ENCODE measurements around the gene ZC3H12D.
"Not testable (repeated sequence)": the region's sequence is repeated elsewhere in the genome, so short reads cannot be mapped to it uniquely, and the experiment has no call there.

ZC3H12D gene

GRCh38 chr6:149483334-149483725 is 1.5 kb downstream of the ZC3H12D start:
- FAIRE-seq: no peak

DNA sequence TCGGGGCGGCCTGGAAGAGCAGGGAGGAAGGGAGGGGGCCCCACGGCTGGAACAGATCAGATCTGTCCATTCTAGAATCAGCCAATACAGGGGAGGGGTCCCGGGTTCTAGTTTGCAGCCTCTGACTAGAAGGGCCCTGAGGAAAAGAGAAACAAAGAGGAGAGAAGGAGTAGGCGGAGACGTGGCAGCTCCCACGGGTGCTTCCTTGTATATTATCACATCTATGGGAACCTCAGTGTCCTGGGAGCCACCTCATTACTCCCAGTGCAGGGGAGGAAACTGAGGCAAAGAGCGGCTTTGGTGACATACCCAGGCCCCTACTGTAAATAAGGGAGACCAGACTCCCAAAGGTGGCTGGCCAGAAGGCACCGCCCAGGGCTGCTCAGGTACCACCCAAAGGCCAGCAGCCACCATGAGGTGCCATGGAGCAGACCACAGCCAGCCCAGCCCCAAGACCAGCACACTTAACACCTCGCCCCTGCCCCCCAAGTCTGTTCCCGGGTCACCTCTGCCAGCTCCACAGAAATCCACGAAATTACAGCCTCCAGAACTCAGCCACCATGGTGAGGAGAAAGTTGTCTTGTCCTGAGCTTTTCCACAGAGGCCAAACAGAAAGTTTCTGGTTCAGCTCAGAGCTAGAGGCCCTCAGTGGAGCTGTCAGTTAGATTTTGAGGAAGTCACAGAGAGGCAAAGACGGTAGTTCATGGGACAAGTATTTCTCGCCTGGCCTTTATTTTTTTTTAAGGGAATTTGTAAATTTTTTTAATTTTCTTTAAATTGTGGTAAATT is 2.1 kb downstream of the ZC3H12D start:
- no peak for FAIRE-seq

- FAIRE-seq: no peak
These were observed 4.1 kb downstream of the ZC3H12D start for GRCh38 chr6:149480502-149481280.

- FAIRE-seq: no peak
These were observed 6.0 kb downstream of the ZC3H12D start for GRCh38 chr6:149478631-149479314.

GRCh38 chr6:149477544-149477943 is 7.3 kb downstream of the ZC3H12D start:
- FAIRE-seq: no peak

DNA sequence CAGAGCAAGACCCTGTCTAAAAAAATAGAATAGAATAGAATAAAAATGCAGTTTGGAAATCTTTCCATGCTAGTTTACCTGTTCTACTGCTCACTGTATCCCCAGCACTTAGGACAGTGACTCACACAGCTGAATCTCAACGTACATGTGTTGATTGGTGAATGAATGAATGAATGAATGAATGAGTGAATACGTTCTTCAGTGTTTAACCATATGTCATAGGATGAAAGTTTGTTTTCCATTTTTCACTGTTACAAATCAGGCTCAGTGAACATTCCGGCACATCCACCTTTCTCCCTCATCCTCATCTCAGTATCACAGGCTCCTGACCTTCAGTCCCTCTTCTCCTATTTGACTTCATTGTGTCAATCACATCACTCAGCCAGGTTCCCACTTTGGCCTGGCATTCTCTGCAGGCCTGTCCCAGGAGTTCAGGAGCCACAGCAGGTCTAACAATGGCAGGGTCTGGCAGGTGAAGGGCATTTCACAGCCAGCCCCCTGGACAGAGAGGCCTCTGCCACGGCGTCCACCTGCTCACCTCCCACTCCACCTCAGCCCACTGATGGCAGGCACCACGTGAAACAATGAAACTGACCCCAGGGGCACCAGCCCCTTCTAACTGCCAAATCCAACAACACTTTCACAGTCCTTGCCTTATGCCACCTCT is 7.9 kb downstream of the ZC3H12D start:
- no peak for FAIRE-seq

DNA sequence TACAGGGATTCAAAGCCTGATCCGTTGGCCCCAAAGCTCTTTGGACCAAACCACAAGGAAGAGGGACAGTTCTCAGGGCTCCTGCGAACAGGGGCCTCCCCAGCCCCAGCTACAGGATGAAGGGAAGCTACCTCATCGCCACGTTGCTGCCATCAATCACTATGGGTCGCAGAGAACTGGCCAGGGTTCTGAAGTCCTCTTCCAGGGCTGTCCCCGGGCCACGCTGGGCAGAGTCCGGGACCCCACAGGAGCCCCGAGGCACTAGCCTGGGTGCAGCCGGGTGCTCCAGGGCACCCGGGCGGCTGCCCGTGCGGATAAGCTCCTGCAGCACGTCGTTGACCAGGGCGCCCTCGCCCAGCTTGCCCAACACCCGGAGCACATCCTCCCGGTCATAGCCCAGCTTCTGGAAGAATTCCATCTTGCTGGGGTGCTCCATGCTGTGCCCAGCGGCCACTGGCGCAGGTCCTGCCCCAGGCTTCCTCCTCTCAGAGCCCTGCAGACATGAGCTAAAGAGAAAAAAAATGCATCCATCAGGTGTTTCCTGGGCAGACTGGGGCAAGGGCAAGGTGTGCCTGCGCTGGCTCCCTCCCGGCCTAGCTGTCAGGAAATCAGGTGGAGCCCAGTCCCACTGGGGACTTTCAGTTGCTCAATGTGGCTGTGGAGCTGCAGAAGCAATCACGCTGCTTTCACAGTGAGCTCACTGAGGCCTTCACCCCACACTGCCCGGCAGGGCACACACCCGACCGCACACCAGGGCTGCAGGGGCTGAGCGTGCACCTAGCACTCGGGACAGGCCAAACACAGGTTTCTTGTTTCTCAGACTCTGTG is 10.5 kb downstream of the ZC3H12D start:
- no peak for FAIRE-seq

DNA sequence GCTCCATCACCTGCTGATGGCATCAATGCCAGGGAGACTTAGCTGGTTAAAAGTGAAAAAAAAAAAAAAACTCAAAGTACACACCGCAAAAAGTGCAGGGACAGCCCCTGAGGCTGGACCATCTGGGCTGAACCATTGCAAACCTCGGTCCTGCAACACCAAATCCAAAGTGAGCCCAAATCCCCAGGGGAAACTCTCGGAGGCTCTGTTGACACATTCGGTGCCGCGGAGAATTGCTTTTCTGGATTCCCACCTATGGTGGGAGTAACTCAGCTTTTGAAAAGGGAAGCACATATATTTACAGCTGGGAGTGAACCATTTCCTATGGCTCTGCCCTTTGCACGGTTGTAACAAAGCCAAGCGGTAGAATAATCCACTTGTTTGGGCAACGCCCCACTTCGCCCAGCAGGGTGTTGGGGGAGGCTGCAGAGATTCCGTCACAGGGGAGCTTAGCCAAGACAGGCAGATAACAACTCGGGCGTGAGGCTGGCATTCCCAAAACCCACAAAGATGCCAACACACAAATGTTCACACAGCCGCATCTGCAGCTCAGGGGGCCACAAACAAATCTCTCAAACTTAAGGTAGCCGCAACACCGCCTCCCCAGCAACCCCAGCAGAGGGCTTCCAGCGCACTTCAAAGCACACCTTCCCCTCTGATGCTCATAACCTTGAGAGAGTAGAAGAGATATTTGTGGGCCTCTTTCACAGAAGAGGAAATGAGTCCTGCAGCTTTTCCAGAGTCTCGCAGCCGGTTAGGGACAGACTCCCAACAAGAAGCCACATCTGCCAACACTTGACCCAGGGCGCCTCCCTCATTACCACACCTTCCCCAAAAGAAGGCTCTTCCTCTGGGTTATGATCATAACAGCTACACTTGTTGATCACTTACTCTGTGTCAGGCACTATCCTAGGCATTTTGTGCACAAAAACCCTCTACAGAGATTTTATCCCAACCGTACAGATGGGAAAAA is 11.4 kb downstream of the ZC3H12D start:
- no peak for FAIRE-seq

DNA sequence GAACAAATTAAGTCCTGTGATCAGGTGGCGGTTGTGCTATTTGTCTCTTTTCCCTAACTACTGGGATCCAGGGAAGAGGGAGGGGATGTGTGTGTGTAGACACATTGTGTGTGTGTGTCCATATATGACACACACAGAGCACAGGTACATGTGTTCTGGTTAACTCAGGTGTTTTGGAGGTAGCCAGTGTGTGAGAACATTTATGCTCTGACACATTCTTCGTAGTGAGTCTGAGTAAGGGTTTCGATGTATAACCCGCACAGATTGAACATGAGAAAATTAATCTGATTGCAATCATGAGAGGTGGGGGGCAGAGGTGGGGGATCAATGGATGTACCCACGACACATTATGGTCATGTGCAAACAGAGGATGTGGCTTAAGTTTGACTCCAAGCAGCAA is 12.6 kb downstream of the ZC3H12D start:
- FAIRE-seq: no peak

DNA sequence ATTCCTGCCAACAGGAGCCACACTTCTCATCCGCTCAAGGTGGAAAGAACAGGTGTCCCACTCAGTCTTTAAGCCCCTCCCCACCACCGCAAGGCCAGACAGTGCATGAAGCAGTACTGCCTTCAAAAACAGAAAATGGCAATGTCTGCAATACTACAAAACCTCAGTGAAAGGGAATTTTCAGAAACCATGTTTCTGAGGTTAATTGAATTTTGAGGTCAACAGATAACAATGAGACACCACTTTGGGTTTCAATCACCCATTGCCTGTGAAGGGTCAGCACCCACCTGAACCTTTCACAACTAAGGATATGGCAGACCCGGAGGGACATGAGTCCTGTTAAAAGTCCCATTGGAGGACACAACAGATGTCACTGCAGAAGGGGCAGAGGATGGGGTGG is 13.0 kb downstream of the ZC3H12D start:
- FAIRE-seq: no peak

DNA sequence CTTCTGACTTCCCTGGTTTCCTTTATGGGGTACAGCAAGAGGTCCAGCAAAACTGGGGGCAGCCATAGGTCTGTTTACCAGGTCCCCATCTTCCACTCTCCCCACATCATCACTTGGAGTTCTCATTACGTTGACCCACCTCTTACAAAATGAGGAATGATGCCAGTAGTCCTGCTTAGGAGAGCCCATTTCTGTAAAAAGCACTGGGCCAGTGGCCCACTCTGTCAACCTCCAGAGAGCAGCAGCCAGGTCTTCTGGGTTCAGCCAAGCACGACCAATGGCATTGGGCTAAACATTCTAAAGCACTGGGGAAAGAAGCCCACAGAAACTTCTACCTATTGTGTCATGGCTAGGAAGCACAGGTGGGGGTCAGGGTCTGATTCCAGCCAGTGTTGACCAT is 13.9 kb downstream of the ZC3H12D start:
- no peak for FAIRE-seq

DNA sequence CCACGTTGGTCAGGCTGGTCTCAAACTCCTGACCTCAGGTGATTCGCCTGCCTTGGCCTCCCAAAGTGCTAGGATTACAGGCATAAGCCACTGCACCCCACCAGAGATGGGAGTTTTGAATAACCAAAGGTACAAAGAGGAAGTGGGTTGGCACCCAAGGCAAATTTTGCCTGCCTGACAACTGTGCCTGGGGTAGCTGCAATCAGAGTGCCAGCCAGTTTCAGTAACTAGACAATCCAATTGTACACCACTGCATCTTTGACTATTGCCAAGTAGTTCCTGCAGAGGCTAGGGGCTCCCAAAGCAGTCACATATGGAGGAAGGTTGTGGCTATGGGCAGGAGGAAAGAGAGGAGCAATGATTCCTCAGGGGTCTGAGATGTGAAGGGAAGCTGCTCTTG is 16.6 kb downstream of the ZC3H12D start:
- no peak for FAIRE-seq

- no peak for FAIRE-seq
These were observed 17.5 kb downstream of the ZC3H12D start for GRCh38 chr6:149467265-149467664.

GRCh38 chr6:149464411-149464810 is 20.4 kb downstream of the ZC3H12D start:
- no peak for FAIRE-seq

- FAIRE-seq: no peak
These were observed 21.0 kb downstream of the ZC3H12D start for GRCh38 chr6:149463781-149464180.

DNA sequence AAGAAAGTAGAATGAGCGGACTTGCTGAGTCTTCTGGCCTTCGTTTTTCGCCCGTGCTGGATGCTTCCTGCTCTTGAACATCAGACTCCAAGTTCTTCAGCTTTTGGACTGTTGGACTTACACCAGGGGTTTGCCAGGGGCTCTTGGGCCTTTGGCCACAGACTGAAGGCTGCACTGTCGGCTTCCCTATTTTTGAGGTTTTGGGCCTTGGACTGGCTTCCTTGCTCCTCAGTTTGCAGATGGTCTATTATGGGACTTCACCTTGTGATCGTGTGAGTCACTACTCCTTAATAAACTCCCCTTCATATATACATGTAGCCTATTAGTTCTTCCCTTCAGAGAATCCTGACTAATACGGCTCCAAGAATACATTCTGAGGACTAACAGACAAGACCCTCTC is 22.1 kb downstream of the ZC3H12D start:
- FAIRE-seq: not testable (repeated sequence)

DNA sequence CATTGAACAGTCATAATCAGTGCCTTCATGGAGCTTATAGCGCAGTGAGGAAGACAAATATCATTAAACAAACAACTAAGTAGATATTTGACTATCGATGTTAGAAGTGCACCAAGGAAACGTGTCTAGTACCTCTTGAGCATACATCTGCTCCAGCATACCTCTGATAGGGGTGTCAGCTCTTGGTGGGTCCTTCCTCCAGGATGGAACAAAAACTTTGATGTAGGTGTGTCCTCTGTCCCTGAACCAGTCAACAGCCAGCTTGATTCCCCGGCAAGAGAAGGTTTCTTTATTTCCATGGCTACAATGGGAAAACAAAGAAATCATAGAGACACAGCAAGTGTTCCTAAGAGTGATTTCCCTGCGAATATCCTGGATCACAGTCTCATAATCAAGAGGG is 23.1 kb downstream of the ZC3H12D start:
- FAIRE-seq: no peak

- not testable (repeated sequence) for FAIRE-seq
These were observed 24.6 kb downstream of the ZC3H12D start for GRCh38 chr6:149460249-149460648.

- FAIRE-seq: no peak
These were observed 25.1 kb downstream of the ZC3H12D start for GRCh38 chr6:149459761-149460160.

DNA sequence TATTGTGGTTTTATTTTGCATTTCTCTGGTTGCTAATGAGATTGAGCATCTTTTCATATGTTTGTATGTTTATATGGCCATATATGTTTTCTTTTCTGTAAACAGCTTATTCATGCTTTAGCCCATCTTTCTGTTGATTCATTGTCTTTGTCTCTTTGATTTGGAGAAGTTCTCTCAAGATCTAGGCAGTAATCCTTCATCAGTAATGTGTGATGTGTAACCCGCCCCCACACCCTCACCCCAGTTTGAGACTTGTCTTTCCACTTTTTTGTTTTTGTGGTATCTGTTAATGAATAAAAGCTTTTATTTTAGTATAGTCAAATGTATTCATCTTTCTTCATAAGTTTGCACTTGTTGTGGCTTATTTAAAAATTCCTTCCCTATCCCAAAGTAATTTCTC is 26.0 kb downstream of the ZC3H12D start:
- no peak for FAIRE-seq

DNA sequence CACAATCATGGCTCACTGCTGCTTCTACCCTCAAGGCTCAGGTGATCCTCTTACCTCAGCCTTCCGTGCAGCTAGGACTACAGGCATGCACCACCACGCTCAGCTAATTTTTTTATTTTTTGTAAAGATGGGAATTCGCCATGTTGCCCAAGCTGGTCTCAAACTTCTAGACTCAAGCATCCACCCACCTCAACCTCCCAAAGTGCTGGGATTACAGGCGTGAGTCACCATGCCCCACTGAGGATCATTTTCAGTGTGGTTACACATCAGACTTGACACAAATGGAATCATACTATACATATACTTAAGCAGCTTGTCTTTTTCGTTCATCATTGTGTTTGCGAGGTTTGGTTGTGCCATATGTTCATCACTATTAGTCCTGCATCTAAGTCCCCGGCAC is 26.6 kb downstream of the ZC3H12D start:
- no peak for FAIRE-seq

All from G401.6 (cell line).